A673 (cell line): ENCODE data around the gene UBE2E2.

Experiments used
- EZH2 ChIP-seq: fragments of 200-600 bp; sonication (generic); IDR thresholded peaks from 2 replicates; pipeline ENCODE4 v1.6.1; 2017; ENCODE audit warnings: borderline replicate concordance, low read depth, mild to moderate bottlenecking, mixed read lengths, antibody characterized with exemption, low read length; ENCODE audit not compliant: poor library complexity, severe bottlenecking
- TF ChIP-seq, protein P1 (sequence below): fragments of 300-800, 200-600 bp; sonication (generic); conservative IDR thresholded peaks from 2 replicates; pipeline ENCODE4 v1.5.1; 2017; ENCODE audit warnings: low read depth, mild to moderate bottlenecking, antibody characterized with exemption, low read length, moderate library complexity, mixed read lengths

DNA sequence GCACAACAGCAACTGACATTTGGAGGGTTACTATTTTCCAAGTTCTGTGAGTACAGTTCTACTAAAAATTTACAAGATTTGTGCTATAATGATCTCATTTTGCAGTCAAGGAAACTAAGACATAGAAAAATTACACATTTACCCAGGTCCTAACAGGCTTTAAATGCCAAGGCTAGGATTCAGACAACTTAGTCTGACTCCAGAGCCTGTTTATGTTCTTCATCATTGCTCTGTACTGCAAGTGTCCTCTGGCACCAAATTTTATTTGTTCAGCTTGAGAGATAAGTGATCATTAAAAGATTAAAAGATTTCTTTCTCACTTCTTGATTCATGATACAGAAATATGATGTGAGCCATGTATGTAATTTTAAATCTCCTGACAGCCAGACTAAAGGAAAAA is 290.8 kb downstream of the UBE2E2 start:
- TF ChIP-seq, protein P1, sequence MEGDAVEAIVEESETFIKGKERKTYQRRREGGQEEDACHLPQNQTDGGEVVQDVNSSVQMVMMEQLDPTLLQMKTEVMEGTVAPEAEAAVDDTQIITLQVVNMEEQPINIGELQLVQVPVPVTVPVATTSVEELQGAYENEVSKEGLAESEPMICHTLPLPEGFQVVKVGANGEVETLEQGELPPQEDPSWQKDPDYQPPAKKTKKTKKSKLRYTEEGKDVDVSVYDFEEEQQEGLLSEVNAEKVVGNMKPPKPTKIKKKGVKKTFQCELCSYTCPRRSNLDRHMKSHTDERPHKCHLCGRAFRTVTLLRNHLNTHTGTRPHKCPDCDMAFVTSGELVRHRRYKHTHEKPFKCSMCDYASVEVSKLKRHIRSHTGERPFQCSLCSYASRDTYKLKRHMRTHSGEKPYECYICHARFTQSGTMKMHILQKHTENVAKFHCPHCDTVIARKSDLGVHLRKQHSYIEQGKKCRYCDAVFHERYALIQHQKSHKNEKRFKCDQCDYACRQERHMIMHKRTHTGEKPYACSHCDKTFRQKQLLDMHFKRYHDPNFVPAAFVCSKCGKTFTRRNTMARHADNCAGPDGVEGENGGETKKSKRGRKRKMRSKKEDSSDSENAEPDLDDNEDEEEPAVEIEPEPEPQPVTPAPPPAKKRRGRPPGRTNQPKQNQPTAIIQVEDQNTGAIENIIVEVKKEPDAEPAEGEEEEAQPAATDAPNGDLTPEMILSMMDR: no peak
- no peak for TF ChIP-seq EZH2
